Left lung (tissue), 10 donors: ENCODE results near the gene KASH5. TPM values are rescaled to one million over a fixed set of nuclear protein-coding genes. Genes with fewer than 3 reads are reported as not detected.

ENCODE experiments used
- ATAC-seq: fragments of 200-7000 bp; cut with Tn5 transposase; one replicate; pipeline ENCODE4 v1.9.1; 2020; ENCODE audit warnings: moderate library complexity
- DNase-seq, 4 donors: peaks; one replicate each; pipeline ENCODE4 v3.0.0-alpha.2; 2013 to 2020
- H3K27ac ChIP-seq, 2 donors: fragments of 200-600 bp; sonication (generic) in 1 of 2; one replicate each; pipeline versions ENCODE4 v1.5.0 to v1.8.0; 2020 to 2021
- H3K27me3 ChIP-seq, 2 donors: fragments of 200-600 bp; sonication (generic) in 1 of 2; one replicate each; pipeline versions ENCODE4 v1.5.0 to v1.8.0; 2020 to 2021
- H3K36me3 ChIP-seq, 2 donors: fragments of 200-600 bp; sonication (generic) in 1 of 2; one replicate each; pipeline versions ENCODE4 v1.5.0 to v1.8.0; 2020 to 2021
- H3K4me1 ChIP-seq, 2 donors: fragments of 200-600 bp; one replicate each; pipeline ENCODE4 v1.8.0; 2021
- H3K4me3 ChIP-seq, 2 donors: fragments of 200-600 bp; sonication (generic) in 1 of 2; one replicate each; pipeline versions ENCODE4 v1.5.0 to v1.8.0; 2020 to 2021; ENCODE audit warnings: mild to moderate bottlenecking in 1 of 2
- H3K9me3 ChIP-seq, 2 donors: fragments of 200-600 bp; sonication (generic) in 1 of 2; one replicate each; pipeline versions ENCODE4 v1.5.0 to v1.8.0; 2020 to 2021
- CTCF ChIP-seq, 2 donors: fragments of 200-600 bp; sonication (generic) in 1 of 2; IDR thresholded peaks; one replicate each; pipeline versions ENCODE4 v1.5.0 to v1.8.0; 2021; ENCODE audit warnings: antibody characterized with exemption in 2 of 2
- intact Hi-C, 2 donors: fragments of 100-400 bp; cut with DNase I; formaldehyde crosslinking; loops; one replicate each; pipeline versions ENCODE4 v1.11.2 to v1.14.2; 2022
- polyA plus RNA-seq, 6 donors: library from polyadenylated mRNA; unstranded; fragments of 120-200 nt; gene quantifications; one replicate each; pipeline ENCODE4 v1.2.1, GENCODE V29; 2013; ENCODE audit not compliant: insufficient read length in 6 of 6
- total RNA-seq, 2 donors: library from RNA; stranded (reverse); fragmentation: NEBNext Ultra II Directional; extraction: Animal tissue kit (Norgen Biotek cat#: 25700); gene quantifications; one replicate each; pipeline ENCODE4 v1.2.1, GENCODE V29; 2021
- donor health status: DM: no; HTN: yes; CAD: no.
- donor health status: DM: no; HTN: no; CAD: no.

KASH5 gene
- total and polyA plus RNA-seq, 8 donors = 0.84 to 3.6 TPM; not detected in 6

GRCh38 chr19:49340865-49341718, 47.0 kb upstream of the KASH5 start:
- Histone ChIP-seq H3K4me1 (peaks cover 6 to 44% of the 10 kb centered on the region in 2 donors), H3K27ac (peak overlapping the region in 1 of 2 donors; percentile 13), H3K27me3 (no peaks in the 10 kb centered on the region), H3K4me3 (no peak overlapping the region), H3K9me3 (no peaks in the 10 kb centered on the region), H3K36me3 (peaks cover 0 to 74% of the 10 kb centered on the region in 2 donors)
- intact Hi-C loops = no loop called here
- no peak for TF ChIP-seq CTCF (IDR thresholded peaks at IDR 0.05)
- DNase-seq = peak in 2 of 4 donors; percentile 26 to 41
- ATAC-seq = no peak

DNA sequence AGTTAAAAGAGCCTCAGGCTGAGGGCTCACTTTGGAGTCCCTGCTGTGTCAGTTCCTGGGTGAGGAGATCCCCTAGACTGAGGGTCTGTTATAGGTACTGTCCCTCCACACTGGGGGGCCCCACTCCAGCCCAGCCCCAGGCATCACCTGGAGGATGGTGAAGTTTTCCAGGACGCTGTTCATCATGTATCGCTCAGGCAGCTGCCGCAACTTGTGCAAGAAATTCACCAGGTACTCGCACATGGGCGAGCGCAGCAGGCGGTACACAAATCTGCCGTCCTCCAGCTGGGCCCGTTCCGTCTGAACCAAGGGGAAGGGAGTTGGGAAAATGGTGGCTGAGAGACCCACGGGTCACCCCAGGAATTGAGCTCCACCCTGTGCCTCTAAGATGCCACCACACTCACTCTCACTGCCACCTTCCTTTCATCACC, 45.7 kb upstream of the KASH5 start:
- peaks cover 0 to 86% of the 10 kb centered on the region in 2 donors for H3K36me3 ChIP-seq

DNA sequence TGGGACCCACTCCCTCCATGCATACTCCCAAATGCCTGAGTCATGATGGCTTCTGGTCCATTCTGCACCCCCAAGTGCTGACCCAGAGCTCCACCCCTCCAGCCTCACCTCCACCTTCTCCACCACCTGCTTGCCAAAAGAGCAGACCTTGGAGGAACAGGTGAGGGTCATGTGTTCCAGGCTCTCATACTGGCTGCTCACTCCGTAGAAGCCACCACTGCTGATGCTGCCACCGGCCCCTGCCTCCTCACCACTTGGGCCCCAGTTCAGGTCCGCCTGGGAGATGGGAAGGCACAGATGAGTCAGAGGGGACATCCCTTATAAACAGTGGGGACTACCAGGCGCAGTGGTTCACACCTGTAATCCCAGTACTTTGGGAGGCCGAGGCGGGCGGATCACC, 44.9 kb upstream of the KASH5 start:
- Histone ChIP-seq H3K4me3 (no peak overlapping the region), H3K9me3 (no peaks in the 10 kb centered on the region), H3K27ac (no peak overlapping the region), H3K27me3 (no peaks in the 10 kb centered on the region), H3K36me3 (peaks cover 0 to 94% of the 10 kb centered on the region in 2 donors), H3K4me1 (peaks cover 6 to 26% of the 10 kb centered on the region in 2 donors)
- no peak for TF ChIP-seq CTCF (IDR thresholded peaks at IDR 0.05)
- intact Hi-C loops = no loop called here
- ATAC-seq = no peak
- peak in 2 of 4 donors; percentile 19 to 42 for DNase-seq

More for the DNA sequence above, 45.7 kb upstream of the KASH5 start:
- intact Hi-C loops = no loop called here
- TF ChIP-seq CTCF (IDR thresholded peaks at IDR 0.05) = no peak
- ATAC-seq (no peak), DNase-seq (peak in 2 of 4 donors; percentile 18 to 59)
- no peak overlapping the region for H3K27ac ChIP-seq
- H3K4me3 ChIP-seq = no peak overlapping the region
- H3K9me3 ChIP-seq = no peaks in the 10 kb centered on the region
- H3K27me3 ChIP-seq = no peaks in the 10 kb centered on the region
- peaks cover 6 to 33% of the 10 kb centered on the region in 2 donors for H3K4me1 ChIP-seq

- Histone ChIP-seq H3K27me3 (no peaks in the 10 kb centered on the region), H3K4me3 (no peak overlapping the region), H3K36me3 (peaks cover 0 to 97% of the 10 kb centered on the region in 2 donors), H3K9me3 (no peaks in the 10 kb centered on the region), H3K4me1 (peaks cover 3 to 11% of the 10 kb centered on the region in 2 donors), H3K27ac (no peak overlapping the region)
- intact Hi-C loops = no loop called here
- DNase-seq (peak in 2 of 4 donors; percentile 24), ATAC-seq (no peak)
- no peak for TF ChIP-seq CTCF (IDR thresholded peaks at IDR 0.05)
These were observed 43.3 kb upstream of the KASH5 start for GRCh38 chr19:49344505-49345423.
